ENCODE measurements around the gene CDC42BPA.

DNA sequence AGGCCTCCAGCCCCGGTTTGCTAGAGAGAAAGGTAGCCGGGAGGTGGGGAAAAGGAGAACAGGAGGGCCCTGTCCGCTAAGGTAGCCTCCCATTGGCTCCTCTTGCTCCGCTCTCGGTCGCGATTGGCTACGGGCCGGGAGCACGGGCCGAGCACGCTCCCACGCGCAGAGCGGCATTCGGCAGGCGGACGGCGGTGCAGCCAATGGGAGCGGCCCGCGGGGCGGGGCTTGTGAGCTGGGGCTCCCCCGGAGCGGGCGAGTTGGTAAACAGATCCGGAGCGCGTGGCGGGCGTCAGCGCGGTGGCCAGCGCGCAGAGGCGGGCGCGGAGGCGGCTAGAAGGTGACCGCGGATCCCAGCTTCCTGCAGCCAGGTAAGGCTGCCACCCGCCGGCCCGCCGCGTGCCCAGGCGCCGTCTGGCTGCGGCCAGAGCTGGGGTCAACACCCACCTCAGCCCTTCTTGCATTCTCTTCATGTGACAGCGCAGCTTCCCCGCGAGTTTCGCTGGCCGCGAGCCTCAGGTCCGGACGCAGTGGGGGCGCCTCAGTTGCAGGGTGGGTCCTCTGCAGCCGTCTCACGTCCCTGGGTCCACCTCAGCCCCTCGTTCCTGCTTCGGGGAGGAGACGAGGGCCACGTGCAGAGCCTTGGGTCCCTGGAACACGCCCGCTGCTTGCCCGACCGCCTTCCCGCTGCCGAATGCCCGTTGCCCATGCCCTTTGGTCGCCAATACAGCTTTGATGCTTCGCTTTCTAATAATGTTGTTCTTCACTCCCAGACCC, 378.1 kb downstream of the CDC42BPA start, which contains the start of gene COQ8A:
- TF ChIP-seq, protein P1, sequence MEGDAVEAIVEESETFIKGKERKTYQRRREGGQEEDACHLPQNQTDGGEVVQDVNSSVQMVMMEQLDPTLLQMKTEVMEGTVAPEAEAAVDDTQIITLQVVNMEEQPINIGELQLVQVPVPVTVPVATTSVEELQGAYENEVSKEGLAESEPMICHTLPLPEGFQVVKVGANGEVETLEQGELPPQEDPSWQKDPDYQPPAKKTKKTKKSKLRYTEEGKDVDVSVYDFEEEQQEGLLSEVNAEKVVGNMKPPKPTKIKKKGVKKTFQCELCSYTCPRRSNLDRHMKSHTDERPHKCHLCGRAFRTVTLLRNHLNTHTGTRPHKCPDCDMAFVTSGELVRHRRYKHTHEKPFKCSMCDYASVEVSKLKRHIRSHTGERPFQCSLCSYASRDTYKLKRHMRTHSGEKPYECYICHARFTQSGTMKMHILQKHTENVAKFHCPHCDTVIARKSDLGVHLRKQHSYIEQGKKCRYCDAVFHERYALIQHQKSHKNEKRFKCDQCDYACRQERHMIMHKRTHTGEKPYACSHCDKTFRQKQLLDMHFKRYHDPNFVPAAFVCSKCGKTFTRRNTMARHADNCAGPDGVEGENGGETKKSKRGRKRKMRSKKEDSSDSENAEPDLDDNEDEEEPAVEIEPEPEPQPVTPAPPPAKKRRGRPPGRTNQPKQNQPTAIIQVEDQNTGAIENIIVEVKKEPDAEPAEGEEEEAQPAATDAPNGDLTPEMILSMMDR (IDR thresholded peaks at IDR 0.05), result no peak
- no peak for TF ChIP-seq ZFX (IDR thresholded peaks at IDR 0.05; ENCODE audit: borderline replicate concordance)

Data from 22Rv1 (cell line).